HepG2 (cell line): ENCODE results near the gene TTC22. TPM values are rescaled to one million over a fixed set of nuclear protein-coding genes. Genes with fewer than 3 reads are reported as not detected.
"Not testable (repeated sequence)": the region's sequence is repeated elsewhere in the genome, so short reads cannot be mapped to it uniquely, and the experiment has no call there.

ENCODE experiments used
- ATAC-seq: fragments of 200-7000 bp; cut with Tn5 transposase; 3 replicates; pipeline ENCODE4 v1.9.1; 2020; ENCODE audit warnings: mild to moderate bottlenecking, moderate library complexity
- BruUV-seq: library from RNA; stranded (reverse); fragments of 400-500 nt; replicated peaks from 2 replicates; lab custom pipeline; 2021; lab: Mats Ljungman, UMichigan
- CTCF ChIA-PET: fragments of 300-600 bp; formaldehyde crosslinking; extraction: SDS; loops from one replicate; lab custom pipeline; 2021; ENCODE audit warnings: low total read pairs, inconsistent platforms, low intra/inter-chr PET ratio; lab: Yijun Ruan, JAX
- POLR2A ChIA-PET: fragments of 350-600 bp; sonication (Branson Sonifier 250); formaldehyde crosslinking; loops from one replicate; lab custom pipeline; 2020; ENCODE audit warnings: antibody characterized with exemption, inconsistent platforms; lab: Yijun Ruan, JAX
- DNase-seq: peaks from one replicate; pipeline ENCODE4 v3.0.0-alpha.2; 2015; ENCODE audit warnings: low spot score
- FAIRE-seq: peaks from 3 replicates; lab custom pipeline; 2011; peaks lifted over from hg19 to GRCh38; lab: Jason Lieb, UNC
- H2AFZ ChIP-seq: one replicate; pipeline ENCODE4 v1.6.1; 2011; ENCODE audit warnings: low read length, inconsistent platforms
- H3K27ac ChIP-seq: fragments of 300-600 bp; 3 replicates; pipeline ENCODE4 v1.8.0; 2011; ENCODE audit warnings: mixed run types, mild to moderate bottlenecking, mixed read lengths, low read length, inconsistent platforms; ENCODE audit not compliant: insufficient read depth; ENCODE audit errors: extremely low read length
- H3K27me3 ChIP-seq, 2 experiments: fragments of 200-600 bp in 1 of 2; 2 replicates in 1 of 2; 3 replicates in 1 of 2; pipeline versions ENCODE4 v1.6.0 to v1.8.0; 2011; ENCODE audit warnings: low read length in 2 of 2, mild to moderate bottlenecking in 2 of 2, moderate library complexity in 2 of 2, inconsistent platforms in 1 of 2; ENCODE audit not compliant: insufficient read depth in 2 of 2, control insufficient read depth in 1 of 2
- H3K36me3 ChIP-seq, 2 experiments: fragments of 200-600 bp in 1 of 2; replicated peaks in 1 of 2; 2 replicates in 1 of 2; 3 replicates in 1 of 2; pipeline versions ENCODE4 v1.5.1 to v1.8.0; 2011; ENCODE audit warnings: low read length in 2 of 2, inconsistent platforms in 1 of 2; ENCODE audit not compliant: insufficient read depth in 2 of 2, control insufficient read depth in 1 of 2
- H3K4me1 ChIP-seq: 2 replicates; pipeline ENCODE4 v1.5.1; 2012; ENCODE audit warnings: low read length, inconsistent platforms; ENCODE audit not compliant: insufficient read depth
- H3K4me2 ChIP-seq: 2 replicates; pipeline ENCODE4 v1.6.0; 2011; ENCODE audit warnings: low read depth, low read length, inconsistent platforms
- H3K4me3 ChIP-seq, 3 experiments: fragments of 200-600 bp in 1 of 3; sonication (generic), shearing (Covaris generic) in 1 of 3; replicated peaks in 1 of 3; 2 replicates each; pipeline ENCODE4 v1.5.1; 2011 to 2016; ENCODE audit warnings: low read length in 3 of 3, inconsistent platforms in 2 of 3, low read depth in 2 of 3, mild to moderate bottlenecking in 2 of 3, control low read depth in 1 of 3, mixed read lengths in 1 of 3; ENCODE audit not compliant: insufficient read depth in 1 of 3
- H3K79me2 ChIP-seq: one replicate; pipeline ENCODE4 v1.6.1; 2011; ENCODE audit warnings: low read length, inconsistent platforms; ENCODE audit not compliant: insufficient read depth
- H3K9ac ChIP-seq: 2 replicates; pipeline ENCODE4 v1.6.0; 2011; ENCODE audit warnings: mild to moderate bottlenecking, low read depth, low read length, inconsistent platforms; ENCODE audit not compliant: insufficient read depth
- H3K9me3 ChIP-seq: 2 replicates; pipeline ENCODE4 v1.5.1; 2012; ENCODE audit warnings: mild to moderate bottlenecking, low read length
- H4K20me1 ChIP-seq: 2 replicates; pipeline ENCODE4 v1.6.0; 2011; ENCODE audit warnings: inconsistent platforms, mild to moderate bottlenecking, low read length, moderate library complexity; ENCODE audit not compliant: insufficient read depth
- FOXM1 ChIP-seq: sonication (generic); formaldehyde crosslinking; IDR thresholded peaks from 2 replicates; pipeline ENCODE4 v1.5.0; 2020; ENCODE audit warnings: missing genetic modification reagents
- ZNF619 ChIP-seq: sonication (generic); formaldehyde crosslinking; IDR thresholded peaks from 2 replicates; pipeline ENCODE4 v1.4.0; 2020; ENCODE audit warnings: mild to moderate bottlenecking, missing genetic modification reagents
- ZNF652 ChIP-seq: IDR thresholded peaks from 2 replicates; pipeline ENCODE4 v1.6.1; 2016; ENCODE audit warnings: low read depth, borderline replicate concordance
- ZNF670 ChIP-seq: sonication (generic); formaldehyde crosslinking; IDR thresholded peaks from 2 replicates; pipeline ENCODE4 v1.8.0; 2022; ENCODE audit warnings: mild to moderate bottlenecking, missing genetic modification reagents, borderline replicate concordance
- WGBS: methylation state at CpG from one replicate; pipeline ENCODE4 v1.1.6; 2017; ENCODE audit warnings: low lambda C conversion rate; 5-methylcytosine and 5-hydroxymethylcytosine counted together
- in situ Hi-C: cut with HindIII; loops from 2 replicates; pipeline ENCODE4 v1.10.0; 2017; ENCODE audit warnings: low pct_unique_long_range_greater_than_20kb; ENCODE audit not compliant: extremely low pct_ligation_motif_present
- intact Hi-C: fragments of 100-400 bp; cut with micrococcal nuclease; formaldehyde crosslinking; loops from one replicate; pipeline ENCODE4 v1.10.0; 2022; ENCODE audit not compliant: unreplicated experiment
- polyA plus RNA-seq, 8 experiments: library from polyadenylated mRNA; depleted of rRNA in 3 of 8; stranded (reverse) in 7 of 8; unstranded in 1 of 8; fragments of >200 nt; fragmentation: Illumina TruSeq in 4 of 8; extraction: Trizol in 4 of 8; gene quantifications; 2 replicates each; pipeline versions ENCODE4 v1.2.1 to v1.2.3, GENCODE V29; 2011 to 2016; ENCODE audit warnings: low read depth in 4 of 8, missing spikeins in 1 of 8, mixed read lengths in 1 of 8; ENCODE audit not compliant: insufficient read depth in 1 of 8
- total RNA-seq, 5 experiments: library from RNA; depleted of rRNA; stranded (reverse); fragments of >200 nt; fragmentation: Illumina TruSeq; extraction: Trizol; gene quantifications; 2 replicates each; pipeline ENCODE4 v1.2.3, GENCODE V29; 2016; ENCODE audit warnings: low read depth in 1 of 5

Gene TTC22
- total and polyA plus RNA-seq, 2 of the 13 experiments (the other 11 are each of a cell fraction or from before 2014, with no cell fraction given), result not detected

DNA sequence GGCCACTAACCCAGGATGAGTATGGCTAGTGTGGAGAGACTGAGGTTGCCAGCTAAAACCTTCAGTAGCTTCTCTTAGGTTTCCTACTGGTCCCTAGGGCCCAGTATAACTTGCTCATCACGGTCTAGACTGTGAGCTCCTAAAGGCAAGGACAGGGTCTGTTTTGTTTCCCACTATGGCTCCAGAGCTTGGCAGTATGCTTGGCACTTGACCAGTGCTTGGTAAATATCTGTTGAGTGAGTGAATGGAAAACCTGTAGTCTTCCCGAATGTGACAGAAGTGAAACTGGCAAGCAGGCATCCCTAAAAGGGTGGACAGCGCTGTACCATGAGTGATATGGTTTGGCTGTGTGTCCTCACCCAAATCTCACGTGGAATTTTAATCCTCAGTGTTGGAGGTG, 23.7 kb downstream of the TTC22 start:
- no peak overlapping the region for H3K4me2 ChIP-seq
- intact Hi-C loops, result no loop called here
- H2AFZ ChIP-seq, result no peak overlapping the region
- no peak for ATAC-seq
- CTCF ChIA-PET, result no interaction called here
- POLR2A ChIA-PET, result no interaction called here
- H4K20me1 ChIP-seq, result no peaks in the 10 kb centered on the region
- no peaks in the 10 kb centered on the region for H3K36me3 ChIP-seq
- no peak for FAIRE-seq
- no peak for DNase-seq
- no peaks in the 10 kb centered on the region for H3K79me2 ChIP-seq
- TF ChIP-seq ZNF652 (no peak), ZNF670 (CRISPR knock-in tag) (no peak), FOXM1 (CRISPR knock-in tag) (no peak)
- no peaks in the 10 kb centered on the region; a peak in 1 of 5 replicates for H3K27me3 ChIP-seq
- H3K9me3 ChIP-seq, result no peaks in the 10 kb centered on the region
- H3K4me1 ChIP-seq, result peaks cover 6% of the 10 kb centered on the region; the same call in 1 of the 2 replicates
- H3K4me3 ChIP-seq, result no peak overlapping the region
- no TSS peak for BruUV-seq
- H3K9ac ChIP-seq, result no peak overlapping the region
- H3K27ac ChIP-seq, result no peak overlapping the region
- 30% methylated on average over 4 of the region's 4 CpGs for WGBS
- in situ Hi-C loops, result no loop called here

DNA sequence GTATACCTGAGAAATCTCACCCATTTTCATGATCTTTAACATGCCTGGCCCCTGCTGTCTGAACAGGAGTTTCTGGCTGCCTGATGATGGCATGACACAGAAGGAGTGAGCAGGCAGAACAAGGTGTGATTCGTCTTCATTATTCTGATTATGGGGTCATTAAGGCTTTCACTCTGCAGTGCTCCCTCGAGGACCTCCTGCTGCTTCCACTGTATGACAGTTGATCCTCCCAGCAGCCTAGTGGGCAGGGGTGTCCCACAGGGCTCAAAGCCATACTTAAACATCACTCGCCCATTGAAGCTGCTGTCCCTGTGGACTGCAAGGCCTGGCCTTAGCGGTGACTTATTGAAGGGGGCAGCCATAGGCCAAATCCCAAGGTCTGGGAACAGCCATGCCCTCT, 24.1 kb downstream of the TTC22 start:
- FAIRE-seq (no peak), ATAC-seq (no peak), DNase-seq (no peak)
- no peak for TF ChIP-seq ZNF619 (CRISPR knock-in tag)
- Histone ChIP-seq H3K4me3 (no peak overlapping the region), H3K4me2 (no peak overlapping the region), H3K9me3 (no peaks in the 10 kb centered on the region), H4K20me1 (no peaks in the 10 kb centered on the region), H3K9ac (no peak overlapping the region), H3K79me2 (no peaks in the 10 kb centered on the region), H2AFZ (no peak overlapping the region), H3K27ac (no peak overlapping the region), H3K36me3 (no peaks in the 10 kb centered on the region), H3K4me1 (peaks cover 6% of the 10 kb centered on the region; the same call in 1 of the 2 replicates), H3K27me3 (no peaks in the 10 kb centered on the region; a peak in 1 of 5 replicates)
- in situ Hi-C loops, result no loop called here
- 10% methylated on average over 2 of the region's 4 CpGs for WGBS
- POLR2A ChIA-PET, result no interaction called here
- CTCF ChIA-PET, result no interaction called here
- BruUV-seq, result no TSS peak
- intact Hi-C loops, result no loop called here

DNA sequence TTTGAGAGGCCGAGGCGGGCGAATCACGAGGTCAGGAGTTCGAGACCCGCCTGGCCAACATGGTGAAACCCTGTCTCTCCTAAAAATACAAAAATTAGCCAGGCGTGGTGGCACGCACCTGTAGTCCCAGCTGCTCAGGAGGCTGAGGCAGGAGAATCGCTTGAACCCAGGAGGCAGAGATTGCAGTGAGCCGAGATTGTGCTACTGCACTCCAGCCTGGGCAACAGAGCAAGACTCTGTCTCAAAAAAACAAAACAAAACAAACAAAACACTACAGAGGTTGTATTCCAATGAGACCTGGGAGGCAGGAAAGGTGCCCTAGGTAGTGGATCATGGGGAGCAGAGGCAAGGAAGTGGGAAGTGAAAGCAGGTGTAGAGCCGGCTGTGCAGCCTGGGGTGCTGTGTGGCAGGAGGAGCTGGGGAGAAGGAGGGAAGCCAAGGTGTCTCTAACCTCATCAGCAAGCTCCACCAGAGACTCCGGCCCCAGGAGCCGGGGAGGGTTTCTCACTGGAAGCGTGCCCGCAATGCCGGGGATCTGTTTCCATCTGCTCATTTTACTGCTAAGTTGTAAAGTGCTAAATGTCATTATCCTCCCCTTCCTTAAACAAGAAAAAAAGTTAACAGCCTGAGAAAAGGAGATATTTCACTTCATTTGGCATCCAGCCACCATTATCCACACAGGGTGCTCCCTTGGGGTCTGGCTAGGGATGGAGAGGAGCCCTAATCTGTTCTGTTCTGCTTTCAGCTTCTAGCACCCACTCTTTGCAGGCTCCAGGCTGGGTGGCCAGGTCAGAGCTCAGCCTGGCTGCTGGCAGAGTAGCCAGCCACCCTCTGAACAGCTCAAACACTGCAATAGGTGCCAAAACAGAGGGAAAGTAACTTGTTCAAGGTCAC, 25.0 kb downstream of the TTC22 start:
- H4K20me1 ChIP-seq, H3K9ac ChIP-seq, intact Hi-C loops, H3K27ac ChIP-seq, H3K27me3 ChIP-seq, in situ Hi-C loops, H2AFZ ChIP-seq, H3K36me3 ChIP-seq, H3K79me2 ChIP-seq, ATAC-seq, CTCF ChIA-PET, H3K4me1 ChIP-seq, H3K9me3 ChIP-seq, H3K4me2 ChIP-seq, FAIRE-seq, POLR2A ChIA-PET, BruUV-seq, H3K4me3 ChIP-seq, DNase-seq: not testable (repeated sequence)
- 58% methylated on average over 16 of the region's 16 CpGs for WGBS
